ENCODE results near the gene NRSN2.

Gene NRSN2

DNA sequence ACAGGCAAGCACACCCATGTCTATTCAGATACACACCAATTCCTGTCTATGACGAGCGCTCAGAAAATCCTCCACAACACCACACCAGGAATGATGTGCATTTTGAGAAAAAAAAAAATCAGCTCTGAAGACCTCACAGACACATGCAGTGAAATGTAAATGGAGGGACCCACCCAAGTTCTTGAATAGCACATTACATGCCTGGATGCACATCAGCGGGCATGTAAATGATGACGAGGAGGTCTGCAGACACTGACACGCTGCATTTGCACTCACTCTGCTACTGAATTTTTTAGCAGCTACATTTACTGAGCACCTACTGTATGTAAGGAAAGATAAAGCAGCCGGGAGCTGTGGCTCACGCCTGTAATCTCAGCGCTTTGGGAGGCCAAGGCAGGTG lies 14.7 kb downstream of the NRSN2 start:
- H3K4me3 ChIP-seq (ENCODE audit: low read depth, low read length): no peak overlapping the region
- no peaks in the 10 kb centered on the region for H3K27me3 ChIP-seq (ENCODE audit: insufficient read depth, low read length)
- no peak overlapping the region for H2AK5ac ChIP-seq (ENCODE audit: low read length)
- H2BK12ac ChIP-seq (ENCODE audit: low read length): no peak overlapping the region
- H2AFZ ChIP-seq (ENCODE audit: insufficient read depth, low read length, poor library complexity): no peak overlapping the region
- H3K23ac ChIP-seq (ENCODE audit: low read length): no peak overlapping the region
- no peak overlapping the region for H4K91ac ChIP-seq (ENCODE audit: low read depth, low read length)
- peaks cover 15% of the 10 kb centered on the region for H3K79me1 ChIP-seq (ENCODE audit: low read length)
- no peaks in the 10 kb centered on the region for H3K79me2 ChIP-seq (ENCODE audit: control insufficient read depth, insufficient read depth, low read length, poor library complexity)
- H3K4ac ChIP-seq (ENCODE audit: low read depth, low read length): no peak overlapping the region
- peak in 1 of 2 donors; percentile 9 for DNase-seq
- no peak overlapping the region for H4K8ac ChIP-seq (ENCODE audit: low read depth, low read length)
- peaks cover 23 to 25% of the 10 kb centered on the region in 2 experiments for H3K4me1 ChIP-seq (ENCODE audit: control insufficient read depth in 1 of 2, insufficient read depth in 2 of 2, low read length in 2 of 2)
- H3K18ac ChIP-seq (ENCODE audit: low read length): no peak overlapping the region
- no CpG with 5 or more reads among the region's 8 CpGs for WGBS (ENCODE audit: extremely low coverage, insufficient coverage, insufficient read length)
- no peak overlapping the region for H2BK120ac ChIP-seq (ENCODE audit: insufficient read depth, low read length, poor library complexity)
- H3K14ac ChIP-seq (ENCODE audit: low read length): no peak overlapping the region
- no peak overlapping the region for H4K12ac ChIP-seq (ENCODE audit: low read depth, low read length)
- H3K9ac ChIP-seq (ENCODE audit: low read length): no peak overlapping the region
- no peak overlapping the region for H3K27ac ChIP-seq (ENCODE audit: low read depth, low read length)
- H3K4me2 ChIP-seq (ENCODE audit: low read length): no peak overlapping the region
- H2BK5ac ChIP-seq (ENCODE audit: low read depth, low read length, poor library complexity): no peak overlapping the region
- H3K36me3 ChIP-seq (ENCODE audit: control insufficient read depth in 1 of 2, insufficient read depth in 2 of 2, low read length in 2 of 2): no peaks in the 10 kb centered on the region
- peaks cover 2% of the 10 kb centered on the region for H3K9me3 ChIP-seq (ENCODE audit: insufficient read depth, low read depth, low read length)

DNA sequence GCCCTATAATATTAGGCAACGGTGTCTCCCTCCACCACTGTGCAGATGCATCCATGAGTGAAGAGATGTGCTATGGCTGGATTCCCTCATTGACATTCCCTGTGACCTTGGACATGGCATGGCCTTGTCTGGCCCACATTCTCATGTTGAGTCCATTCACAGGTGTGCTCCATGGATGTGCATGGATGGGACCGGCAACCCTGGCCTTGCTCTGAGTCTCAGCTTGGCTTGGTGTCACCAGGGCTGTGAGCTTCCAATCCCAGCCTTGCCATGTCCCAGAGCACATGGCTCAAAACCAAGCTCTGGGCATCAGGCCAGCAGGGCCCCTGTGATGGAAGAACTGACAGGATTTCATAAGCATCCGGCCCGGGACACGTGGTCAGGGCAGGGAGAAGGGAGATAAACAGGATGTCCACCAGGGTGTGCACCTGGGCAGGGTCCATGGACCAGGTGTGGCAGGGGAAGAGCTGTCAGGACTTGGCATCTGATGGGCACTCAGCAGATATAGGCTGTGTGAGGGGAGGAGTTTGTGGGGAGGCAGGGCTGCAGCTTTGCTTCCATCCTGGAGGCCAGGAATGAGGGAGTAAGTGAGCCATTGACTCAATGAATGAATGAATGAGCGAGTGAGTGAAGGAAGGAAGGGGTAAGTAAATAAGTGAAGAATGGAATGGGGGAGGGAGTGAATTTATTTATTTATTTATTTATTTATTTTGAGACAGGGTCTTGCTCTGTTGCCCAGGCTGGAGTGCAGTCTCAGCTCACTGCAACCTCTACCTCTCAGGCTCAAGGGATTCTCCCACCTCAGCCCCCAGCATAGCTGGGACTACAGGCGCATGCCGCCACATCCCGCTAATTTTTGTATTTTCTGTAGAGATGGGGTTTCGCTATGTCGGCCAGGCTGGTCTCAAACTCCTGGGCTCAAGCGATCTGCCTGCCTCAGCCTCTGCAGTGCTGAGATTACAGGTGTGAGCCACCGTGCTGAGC lies 15.7 kb downstream of the NRSN2 start:
- peaks cover 17% of the 10 kb centered on the region for H3K79me1 ChIP-seq (ENCODE audit: low read length)
- H3K9ac ChIP-seq (ENCODE audit: low read length): no peak overlapping the region
- no peak overlapping the region for H2BK5ac ChIP-seq (ENCODE audit: low read depth, low read length, poor library complexity)
- no peak overlapping the region for H3K23ac ChIP-seq (ENCODE audit: low read length)
- H4K91ac ChIP-seq (ENCODE audit: low read depth, low read length): no peak overlapping the region
- H3K9me3 ChIP-seq (ENCODE audit: insufficient read depth, low read depth, low read length): peaks cover 2% of the 10 kb centered on the region
- no peak overlapping the region for H4K12ac ChIP-seq (ENCODE audit: low read depth, low read length)
- no peaks in the 10 kb centered on the region for H3K27me3 ChIP-seq (ENCODE audit: insufficient read depth, low read length)
- no peak overlapping the region for H3K14ac ChIP-seq (ENCODE audit: low read length)
- no peak overlapping the region for H3K27ac ChIP-seq (ENCODE audit: low read depth, low read length)
- H3K79me2 ChIP-seq (ENCODE audit: control insufficient read depth, insufficient read depth, low read length, poor library complexity): no peaks in the 10 kb centered on the region
- H2BK120ac ChIP-seq (ENCODE audit: insufficient read depth, low read length, poor library complexity): no peak overlapping the region
- H2AFZ ChIP-seq (ENCODE audit: insufficient read depth, low read length, poor library complexity): no peak overlapping the region
- H4K8ac ChIP-seq (ENCODE audit: low read depth, low read length): no peak overlapping the region
- H3K4me3 ChIP-seq (ENCODE audit: low read depth, low read length): no peak overlapping the region
- DNase-seq: peak; percentile 44 to 65
- no peak overlapping the region for H3K4me2 ChIP-seq (ENCODE audit: low read length)
- no peak overlapping the region for H3K18ac ChIP-seq (ENCODE audit: low read length)
- H3K36me3 ChIP-seq (ENCODE audit: control insufficient read depth in 1 of 2, insufficient read depth in 2 of 2, low read length in 2 of 2): no peaks in the 10 kb centered on the region
- peaks cover 28 to 31% of the 10 kb centered on the region in 2 experiments for H3K4me1 ChIP-seq (ENCODE audit: control insufficient read depth in 1 of 2, insufficient read depth in 2 of 2, low read length in 2 of 2)
- no peak overlapping the region for H3K4ac ChIP-seq (ENCODE audit: low read depth, low read length)
- H2AK5ac ChIP-seq (ENCODE audit: low read length): no peak overlapping the region
- WGBS (ENCODE audit: extremely low coverage, insufficient coverage, insufficient read length): 100% methylated on average over 1 of the region's 13 CpGs
- no peak overlapping the region for H2BK12ac ChIP-seq (ENCODE audit: low read length)

DNA sequence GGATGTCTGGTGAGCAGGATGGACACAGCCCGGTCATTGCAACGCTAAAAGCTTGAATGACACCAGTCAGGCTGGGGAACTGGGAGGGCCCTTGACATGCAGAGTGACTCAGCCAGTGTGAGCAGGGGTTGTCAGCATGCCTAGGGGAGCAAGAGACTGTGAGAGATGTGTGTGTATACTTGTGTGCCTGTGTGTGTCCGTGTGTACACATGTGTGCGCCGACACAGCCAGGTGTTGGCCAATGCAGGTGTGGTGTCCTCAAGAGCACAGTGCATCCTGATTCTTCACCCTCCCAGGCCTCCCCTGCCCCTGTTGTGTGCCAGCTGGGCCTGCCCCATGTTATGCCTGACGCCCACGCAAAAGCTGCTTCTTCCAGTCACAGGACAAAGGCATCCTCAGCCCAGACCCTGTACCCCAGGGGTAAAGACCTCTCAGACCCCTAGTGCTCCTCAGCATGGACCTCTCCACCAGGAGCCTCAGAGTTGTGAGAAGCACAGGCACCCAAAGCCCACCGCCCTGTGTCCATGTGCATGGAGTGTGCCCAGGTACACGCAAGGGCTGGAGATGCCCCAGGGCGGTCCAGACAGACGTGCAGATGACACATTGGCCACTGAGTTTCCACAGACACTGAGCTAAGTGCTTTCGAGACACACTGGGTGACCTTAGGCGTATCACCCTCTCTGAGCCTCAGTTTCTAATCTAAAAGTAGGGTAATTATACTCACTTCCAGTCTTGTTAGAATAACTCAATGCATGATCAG lies 16.6 kb downstream of the NRSN2 start:
- no peak overlapping the region for H3K4me3 ChIP-seq (ENCODE audit: low read depth, low read length)
- H3K27me3 ChIP-seq (ENCODE audit: insufficient read depth, low read length): no peaks in the 10 kb centered on the region
- H3K27ac ChIP-seq (ENCODE audit: low read depth, low read length): no peak overlapping the region
- H3K23ac ChIP-seq (ENCODE audit: low read length): no peak overlapping the region
- H3K4me1 ChIP-seq (ENCODE audit: control insufficient read depth in 1 of 2, insufficient read depth in 2 of 2, low read length in 2 of 2): peaks cover 29 to 32% of the 10 kb centered on the region in 2 experiments
- peak overlapping the region; percentile 50 for H2BK12ac ChIP-seq (ENCODE audit: low read length)
- H3K4ac ChIP-seq (ENCODE audit: low read depth, low read length): no peak overlapping the region
- H4K12ac ChIP-seq (ENCODE audit: low read depth, low read length): no peak overlapping the region
- no peak overlapping the region for H3K4me2 ChIP-seq (ENCODE audit: low read length)
- H3K9me3 ChIP-seq (ENCODE audit: insufficient read depth, low read depth, low read length): peaks cover 2% of the 10 kb centered on the region
- H4K91ac ChIP-seq (ENCODE audit: low read depth, low read length): peak overlapping the region; percentile 41
- no peaks in the 10 kb centered on the region for H3K79me2 ChIP-seq (ENCODE audit: control insufficient read depth, insufficient read depth, low read length, poor library complexity)
- peak overlapping the region; percentile 8 for H3K14ac ChIP-seq (ENCODE audit: low read length)
- no peak overlapping the region for H4K8ac ChIP-seq (ENCODE audit: low read depth, low read length)
- no peaks in the 10 kb centered on the region for H3K36me3 ChIP-seq (ENCODE audit: control insufficient read depth in 1 of 2, insufficient read depth in 2 of 2, low read length in 2 of 2)
- H3K18ac ChIP-seq (ENCODE audit: low read length): peak overlapping the region; percentile 12
- DNase-seq: peak in 1 of 2 donors; percentile 35
- H2BK5ac ChIP-seq (ENCODE audit: low read depth, low read length, poor library complexity): no peak overlapping the region
- WGBS (ENCODE audit: extremely low coverage, insufficient coverage, insufficient read length): no CpG with 5 or more reads among the region's 13 CpGs
- H2AFZ ChIP-seq (ENCODE audit: insufficient read depth, low read length, poor library complexity): no peak overlapping the region
- H3K79me1 ChIP-seq (ENCODE audit: low read length): peaks cover 18% of the 10 kb centered on the region
- H2BK120ac ChIP-seq (ENCODE audit: insufficient read depth, low read length, poor library complexity): peak overlapping the region; percentile 45
- peak overlapping the region; percentile 28 for H2AK5ac ChIP-seq (ENCODE audit: low read length)
- no peak overlapping the region for H3K9ac ChIP-seq (ENCODE audit: low read length)

DNA sequence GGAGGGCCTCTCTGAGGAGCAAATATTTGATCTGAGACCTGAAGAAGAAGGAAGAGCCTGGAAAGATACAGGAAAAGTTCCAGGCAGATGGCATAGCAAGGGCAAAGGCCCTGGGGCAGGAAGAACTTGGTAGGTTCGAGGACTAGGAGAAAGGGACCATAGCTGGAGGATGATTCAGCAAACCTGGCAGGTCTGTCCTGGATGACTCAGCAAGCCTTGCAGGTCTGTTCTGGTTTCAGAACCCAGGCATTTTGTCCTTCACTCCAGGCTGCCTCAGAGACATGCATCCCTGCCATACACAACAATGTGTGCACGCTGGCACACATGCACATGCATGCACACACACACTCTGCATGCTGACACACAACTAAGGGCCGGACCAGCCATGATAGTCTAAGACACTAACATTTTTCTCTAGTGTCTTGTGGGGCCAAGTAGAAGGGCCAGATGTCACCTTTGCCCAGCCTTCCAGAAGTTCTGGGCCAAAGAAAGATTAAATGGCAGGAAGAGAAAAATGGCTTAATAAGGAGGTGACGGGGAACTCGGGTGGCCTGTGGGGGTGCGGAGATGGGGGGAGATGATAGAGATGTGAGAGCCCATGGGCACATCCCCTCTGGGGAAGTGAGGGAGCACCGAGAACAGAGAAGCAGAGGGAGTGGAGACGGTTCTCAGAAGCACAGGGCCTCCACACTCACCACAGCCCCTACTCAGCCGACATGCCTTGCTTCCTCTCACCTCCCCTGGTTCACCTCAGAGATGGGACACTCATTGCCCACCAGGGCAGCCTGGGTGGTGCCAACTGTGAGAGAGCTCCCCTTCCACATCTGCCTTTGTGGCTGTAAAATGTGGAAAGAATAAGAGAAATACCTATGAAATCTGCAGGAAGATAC lies 18.2 kb downstream of the NRSN2 start:
- Histone ChIP-seq H3K4me1 (ENCODE audit: control insufficient read depth in 1 of 2, insufficient read depth in 2 of 2, low read length in 2 of 2) (peaks cover 30 to 40% of the 10 kb centered on the region in 2 experiments), H4K8ac (ENCODE audit: low read depth, low read length) (peak overlapping the region; percentile 30), H3K27me3 (ENCODE audit: insufficient read depth, low read length) (no peaks in the 10 kb centered on the region), H3K27ac (ENCODE audit: low read depth, low read length) (peak overlapping the region; percentile 48), H3K9me3 (ENCODE audit: insufficient read depth, low read depth, low read length) (peaks cover 2% of the 10 kb centered on the region), H3K23ac (ENCODE audit: low read length) (no peak overlapping the region), H3K14ac (ENCODE audit: low read length) (peak overlapping the region; percentile 68), H3K4me2 (ENCODE audit: low read length) (no peak overlapping the region), H4K91ac (ENCODE audit: low read depth, low read length) (peak overlapping the region; percentile 73), H2BK5ac (ENCODE audit: low read depth, low read length, poor library complexity) (peak overlapping the region; percentile 32), H2AK5ac (ENCODE audit: low read length) (peak overlapping the region; percentile 5), H2BK120ac (ENCODE audit: insufficient read depth, low read length, poor library complexity) (peak overlapping the region; percentile 50), H3K4ac (ENCODE audit: low read depth, low read length) (no peak overlapping the region), H3K79me1 (ENCODE audit: low read length) (peaks cover 24% of the 10 kb centered on the region), H2AFZ (ENCODE audit: insufficient read depth, low read length, poor library complexity) (no peak overlapping the region), H3K4me3 (ENCODE audit: low read depth, low read length) (no peak overlapping the region), H3K36me3 (ENCODE audit: control insufficient read depth in 1 of 2, insufficient read depth in 2 of 2, low read length in 2 of 2) (no peaks in the 10 kb centered on the region), H3K18ac (ENCODE audit: low read length) (no peak overlapping the region), H4K12ac (ENCODE audit: low read depth, low read length) (no peak overlapping the region), H3K79me2 (ENCODE audit: control insufficient read depth, insufficient read depth, low read length, poor library complexity) (peaks cover 1% of the 10 kb centered on the region), H2BK12ac (ENCODE audit: low read length) (peak overlapping the region; percentile 63), H3K9ac (ENCODE audit: low read length) (no peak overlapping the region)
- WGBS (ENCODE audit: extremely low coverage, insufficient coverage, insufficient read length): no CpG with 5 or more reads among the region's 9 CpGs
- peak; percentile 65 to 88 for DNase-seq

All from trophoblast cell (in vitro differentiated cells and primary cell).